ENCODE results near the gene SGCA.

SGCA gene

GRCh38 chr17:50206604-50207293 is 40.9 kb downstream of the SGCA start:
- in situ Hi-C loops (cut with HindIII; ENCODE audit: low sequenced_read_pairs) = no loop called here

- in situ Hi-C loops (cut with HindIII; ENCODE audit: low sequenced_read_pairs) = no loop called here
These were observed 41.5 kb downstream of the SGCA start for GRCh38 chr17:50207315-50207714.

- in situ Hi-C loops (cut with HindIII; ENCODE audit: low sequenced_read_pairs) = no loop called here
These were observed 42.2 kb downstream of the SGCA start for GRCh38 chr17:50207792-50208567.

GRCh38 chr17:50208611-50209061 is 42.8 kb downstream of the SGCA start:
- in situ Hi-C loops (cut with HindIII; ENCODE audit: low sequenced_read_pairs) = no loop called here

- in situ Hi-C loops (cut with HindIII; ENCODE audit: low sequenced_read_pairs) = no loop called here
These were observed 43.3 kb downstream of the SGCA start for GRCh38 chr17:50209133-50209471.

GRCh38 chr17:50209472-50210239 is 43.9 kb downstream of the SGCA start:
- in situ Hi-C loops (cut with HindIII; ENCODE audit: low sequenced_read_pairs) = no loop called here

- in situ Hi-C loops (cut with HindIII; ENCODE audit: low sequenced_read_pairs) = no loop called here
These were observed 44.7 kb downstream of the SGCA start for GRCh38 chr17:50210240-50211225.

- in situ Hi-C loops (cut with HindIII; ENCODE audit: low sequenced_read_pairs) = no loop called here
These were observed 45.7 kb downstream of the SGCA start for GRCh38 chr17:50211249-50212120.

- in situ Hi-C loops (cut with HindIII; ENCODE audit: low sequenced_read_pairs) = no loop called here
These were observed 46.5 kb downstream of the SGCA start for GRCh38 chr17:50212121-50212843.

- in situ Hi-C loops (cut with HindIII; ENCODE audit: low sequenced_read_pairs) = no loop called here
These were observed 47.5 kb downstream of the SGCA start for GRCh38 chr17:50213026-50214022.

GRCh38 chr17:50214976-50215760 is 49.4 kb downstream of the SGCA start:
- in situ Hi-C loops (cut with HindIII; ENCODE audit: low sequenced_read_pairs) = no loop called here

- in situ Hi-C loops (cut with HindIII; ENCODE audit: low sequenced_read_pairs) = no loop called here
These were observed 51.8 kb downstream of the SGCA start for GRCh38 chr17:50217591-50217990.

GRCh38 chr17:50218071-50218759 is 52.4 kb downstream of the SGCA start:
- in situ Hi-C loops (cut with HindIII; ENCODE audit: low sequenced_read_pairs) = no loop called here

- in situ Hi-C loops (cut with HindIII; ENCODE audit: low sequenced_read_pairs) = no loop called here
These were observed 53.0 kb downstream of the SGCA start for GRCh38 chr17:50218771-50219315.

GRCh38 chr17:50219342-50219741 is 53.5 kb downstream of the SGCA start:
- in situ Hi-C loops (cut with HindIII; ENCODE audit: low sequenced_read_pairs) = no loop called here

GRCh38 chr17:50219939-50220465 is 54.2 kb downstream of the SGCA start:
- in situ Hi-C loops (cut with HindIII; ENCODE audit: low sequenced_read_pairs) = no loop called here
